Skeletal muscle cell (primary cell): ENCODE data around the gene NF1.
"Not testable (repeated sequence)": the region's sequence is repeated elsewhere in the genome, so short reads cannot be mapped to it uniquely, and the experiment has no call there.

ENCODE experiments used
- DNase-seq: peaks from one replicate; pipeline ENCODE4 v3.0.0-alpha.2; 2010; ENCODE audit warnings: low read depth
- H3K4me3 ChIP-seq: 2 replicates; pipeline ENCODE4 v1.5.1; 2011; ENCODE audit warnings: low read depth, mild to moderate bottlenecking, control low read depth, low read length, moderate library complexity

Gene NF1

GRCh38 chr17:31281061-31281460 is 186.3 kb downstream of the NF1 start:
- no peak overlapping the region for H3K4me3 ChIP-seq
- no peak for DNase-seq

- DNase-seq = no peak
- H3K4me3 ChIP-seq = no peak overlapping the region
Measured at GRCh38 chr17:31283841-31284240, 189.1 kb downstream of the NF1 start.

DNA sequence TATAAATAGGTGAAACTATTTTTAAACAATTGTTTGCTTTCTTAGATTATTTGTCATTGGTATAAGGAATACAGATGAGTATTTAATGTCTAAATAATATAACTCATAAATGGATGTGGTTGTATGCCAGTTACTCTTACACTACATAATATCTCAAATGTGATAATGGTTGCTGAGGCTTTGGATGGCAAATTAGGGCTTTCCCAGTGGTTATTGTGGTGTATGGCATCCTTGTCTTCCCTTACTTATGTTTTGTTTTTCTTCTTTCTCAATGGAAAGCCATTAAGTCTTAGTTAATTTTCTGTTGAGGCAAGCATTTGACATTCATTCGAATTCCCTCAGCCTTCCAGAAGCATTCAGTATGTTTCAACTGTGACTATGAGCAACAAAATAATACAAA is 191.8 kb downstream of the NF1 start:
- H3K4me3 ChIP-seq = no peak overlapping the region
- no peak for DNase-seq

- H3K4me3 ChIP-seq, DNase-seq: not testable (repeated sequence)
Measured at GRCh38 chr17:31287932-31288331, 193.2 kb downstream of the NF1 start.

- no peak overlapping the region for H3K4me3 ChIP-seq
- DNase-seq = no peak
Measured at GRCh38 chr17:31289790-31290189, 195.0 kb downstream of the NF1 start.

DNA sequence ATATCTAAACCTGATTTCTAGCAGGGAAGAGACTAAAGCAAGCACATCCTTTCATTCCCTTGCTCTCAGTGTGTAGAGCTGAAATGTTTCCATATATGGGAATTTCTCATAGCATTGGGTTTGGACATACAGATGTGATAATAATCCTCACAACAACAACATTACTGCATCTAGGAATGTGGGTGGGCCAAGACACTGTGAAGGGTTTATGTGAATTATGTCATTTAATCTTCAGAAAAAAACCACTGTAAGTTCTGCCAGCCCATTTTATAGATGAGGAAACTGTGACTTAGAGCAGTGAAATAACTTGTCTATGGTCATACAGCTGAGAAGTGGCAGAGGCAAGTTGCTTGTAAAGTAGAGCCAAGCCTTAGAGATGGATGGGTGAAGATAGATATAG is 197.0 kb downstream of the NF1 start:
- no peak for DNase-seq
- no peak overlapping the region for H3K4me3 ChIP-seq

DNA sequence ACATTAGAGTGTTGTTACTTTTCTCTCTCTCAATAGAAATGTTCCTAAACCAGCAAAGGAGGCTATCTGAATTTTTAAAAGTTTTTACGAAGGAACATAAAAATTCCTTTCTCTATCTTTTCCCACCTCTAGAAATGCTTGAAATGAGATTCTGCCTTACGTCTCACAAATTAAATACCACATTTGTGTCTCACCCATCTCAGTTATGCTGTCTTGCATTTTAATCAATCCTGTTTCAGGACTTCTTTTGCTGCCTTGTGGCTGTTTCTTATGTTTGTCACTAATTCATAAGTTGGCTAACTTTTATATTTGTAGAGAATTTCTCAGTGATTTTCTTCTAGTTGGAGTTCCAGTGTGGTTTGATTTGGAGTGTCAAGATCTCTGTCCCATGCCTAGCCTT is 198.8 kb downstream of the NF1 start:
- H3K4me3 ChIP-seq = no peak overlapping the region
- DNase-seq = no peak

DNA sequence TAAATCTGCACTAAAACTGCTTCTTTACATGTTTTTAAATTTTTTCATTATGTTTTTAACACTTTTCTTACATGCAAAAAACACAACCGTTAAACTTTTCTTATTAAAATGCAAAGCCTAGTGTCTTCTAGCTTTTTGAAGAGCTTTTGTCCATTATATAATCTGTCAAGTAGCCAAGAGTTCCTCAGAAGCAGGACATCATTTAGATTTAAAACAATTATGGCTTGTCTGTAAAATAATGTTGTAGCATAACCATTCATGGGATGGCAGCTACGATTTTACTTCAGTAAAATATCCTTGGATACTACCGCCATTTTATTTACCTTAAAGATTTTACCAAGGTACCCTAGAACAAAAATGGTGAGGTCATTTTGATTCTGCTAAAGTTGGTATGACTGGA is 199.5 kb downstream of the NF1 start:
- H3K4me3 ChIP-seq = no peak overlapping the region
- no peak for DNase-seq

GRCh38 chr17:31294820-31295488 is 200.2 kb downstream of the NF1 start:
- DNase-seq = no peak
- no peak overlapping the region for H3K4me3 ChIP-seq

DNA sequence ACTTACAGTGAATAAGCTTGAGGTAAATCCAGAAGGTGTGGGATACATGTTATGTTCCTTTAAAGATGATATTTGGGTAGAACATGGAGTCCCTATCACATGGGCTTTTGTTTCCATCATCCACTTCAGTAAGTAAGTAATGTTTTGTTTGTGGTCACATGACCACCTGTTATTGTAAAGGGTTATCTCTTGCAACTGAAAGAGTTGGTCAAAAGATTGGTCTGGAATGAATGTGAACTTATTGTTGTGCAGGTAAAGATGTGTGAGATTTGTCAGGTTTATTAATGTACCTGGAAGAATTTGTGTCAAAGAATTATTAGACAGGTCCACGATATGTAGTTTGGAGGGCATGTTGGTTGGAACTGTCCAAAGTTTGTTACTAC is 200.7 kb downstream of the NF1 start:
- no peak overlapping the region for H3K4me3 ChIP-seq
- no peak for DNase-seq

GRCh38 chr17:31296142-31296541 is 201.4 kb downstream of the NF1 start:
- DNase-seq = no peak
- H3K4me3 ChIP-seq = no peak overlapping the region

- DNase-seq = no peak
- no peak within 1 kb of the TSS for H3K4me3 ChIP-seq
Measured at GRCh38 chr17:31297090-31297489, 202.3 kb downstream of the NF1 start, which contains the start of gene OMG. Gene OMG, minus strand, starts transcription at chr17:31297239. Its CDS starts 908 bp downstream, at chr17:31296331.

GRCh38 chr17:31299624-31300023 is 204.8 kb downstream of the NF1 start:
- H3K4me3 ChIP-seq = no peak overlapping the region
- no peak for DNase-seq

- no peak for DNase-seq
- H3K4me3 ChIP-seq = no peak overlapping the region
Measured at GRCh38 chr17:31307640-31308039, 212.9 kb downstream of the NF1 start.

- H3K4me3 ChIP-seq = no peak overlapping the region
- DNase-seq = no peak
Measured at GRCh38 chr17:31308372-31309334, 213.9 kb downstream of the NF1 start.

DNA sequence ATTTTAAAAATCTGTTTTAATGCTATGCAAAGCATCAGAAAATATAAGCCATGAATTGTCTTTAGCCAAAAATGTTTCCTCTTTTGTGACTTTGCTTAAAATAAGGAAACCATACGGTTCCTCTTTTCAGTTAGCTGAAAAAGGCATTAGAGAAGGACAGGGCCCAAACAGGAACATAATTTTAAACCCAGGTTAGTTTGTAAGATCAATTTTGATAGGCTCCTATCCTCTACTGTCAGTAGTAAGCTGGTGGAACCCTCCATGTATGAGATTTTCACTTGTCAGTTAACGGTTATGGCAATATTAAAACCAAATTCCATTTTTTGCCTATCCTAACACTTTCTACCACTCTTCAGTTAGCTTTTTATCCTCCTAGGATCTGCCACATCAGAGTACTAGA is 214.8 kb downstream of the NF1 start:
- no peak for DNase-seq
- no peak overlapping the region for H3K4me3 ChIP-seq

- H3K4me3 ChIP-seq = no peak overlapping the region
- no peak for DNase-seq
Measured at GRCh38 chr17:31310260-31310659, 215.5 kb downstream of the NF1 start.

GRCh38 chr17:31310886-31311285 is 216.1 kb downstream of the NF1 start:
- no peak for DNase-seq
- no peak overlapping the region for H3K4me3 ChIP-seq

- no peak overlapping the region for H3K4me3 ChIP-seq
- DNase-seq = no peak
Measured at GRCh38 chr17:31311526-31311925, 216.7 kb downstream of the NF1 start.

DNA sequence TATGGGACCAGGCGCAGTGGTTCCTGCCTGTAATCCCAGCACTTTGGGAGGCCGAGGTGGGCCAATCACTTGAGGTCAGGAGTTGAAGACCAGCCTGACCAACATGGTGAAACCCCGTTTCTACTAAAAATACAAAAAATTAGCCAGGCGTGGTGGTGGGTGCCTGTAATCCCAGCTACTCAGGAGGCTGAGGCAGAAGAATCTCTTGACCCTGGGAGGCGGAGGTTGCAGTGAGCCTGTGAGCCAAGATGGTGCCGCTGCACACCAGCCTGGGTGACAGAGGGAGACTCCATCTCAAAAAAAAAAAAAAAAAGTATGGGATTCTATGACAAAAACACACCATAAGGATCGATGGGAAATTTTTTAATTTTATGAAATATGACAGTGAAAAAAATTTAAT is 217.4 kb downstream of the NF1 start:
- not testable (repeated sequence) for DNase-seq

More for the DNA sequence above, 217.4 kb downstream of the NF1 start:
- not testable (repeated sequence) for H3K4me3 ChIP-seq
